ENCODE data around the gene MDH2.

DNA sequence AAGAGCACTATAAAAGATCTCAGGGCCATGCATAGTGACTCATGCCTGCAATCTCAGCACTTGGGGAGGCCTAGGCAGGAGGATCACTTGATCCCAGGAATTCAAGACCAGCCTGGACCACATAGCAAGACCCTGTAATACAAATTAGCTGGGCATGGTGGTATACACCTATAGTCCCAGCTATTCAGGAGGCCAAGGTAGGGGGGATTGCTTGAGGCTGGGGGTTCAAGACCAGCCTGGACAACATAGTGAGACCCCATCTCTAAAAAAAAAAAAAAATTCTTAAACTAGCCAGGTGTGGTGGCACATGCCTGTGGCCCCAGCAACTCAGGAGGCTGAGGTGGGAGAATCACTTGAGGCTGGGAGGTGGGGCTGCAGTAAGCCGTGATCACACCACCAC, 15.9 kb upstream of the MDH2 start:
- TF ChIP-seq CTCF (IDR thresholded peaks at IDR 0.05) (no peak), POLR2A (IDR thresholded peaks at IDR 0.05) (no peak)

All from esophagus squamous epithelium (tissue), 4 donors.